Measurements from ENCODE around the gene SLC2A9.

SLC2A9 gene

DNA sequence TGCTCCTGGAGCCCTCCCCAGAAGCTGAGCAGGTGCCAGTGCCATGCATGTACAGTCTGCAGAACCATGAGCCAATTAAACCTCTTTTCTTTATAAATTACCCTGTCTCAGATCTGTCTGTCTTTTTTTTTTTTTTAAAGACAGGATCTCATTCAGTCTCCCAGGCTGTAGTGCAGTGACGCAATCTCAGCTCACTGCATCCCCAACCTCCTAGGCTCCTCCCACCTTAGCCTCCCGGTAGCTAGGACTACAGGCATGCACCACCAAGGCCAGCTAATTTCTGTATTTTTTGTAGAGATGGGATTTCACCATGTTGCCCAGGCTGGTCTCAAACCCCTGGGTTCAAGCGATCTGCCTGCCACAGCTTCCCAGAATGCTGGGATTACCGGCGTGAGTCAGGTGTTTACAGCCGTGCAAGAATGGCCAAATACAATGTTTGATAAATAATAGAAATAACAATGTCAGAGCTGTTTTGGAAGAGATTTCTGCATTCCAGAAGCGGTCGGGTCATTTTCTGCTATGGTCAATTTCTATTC is 68.8 kb downstream of the SLC2A9 start:
- DNase-seq = no peak

DNA sequence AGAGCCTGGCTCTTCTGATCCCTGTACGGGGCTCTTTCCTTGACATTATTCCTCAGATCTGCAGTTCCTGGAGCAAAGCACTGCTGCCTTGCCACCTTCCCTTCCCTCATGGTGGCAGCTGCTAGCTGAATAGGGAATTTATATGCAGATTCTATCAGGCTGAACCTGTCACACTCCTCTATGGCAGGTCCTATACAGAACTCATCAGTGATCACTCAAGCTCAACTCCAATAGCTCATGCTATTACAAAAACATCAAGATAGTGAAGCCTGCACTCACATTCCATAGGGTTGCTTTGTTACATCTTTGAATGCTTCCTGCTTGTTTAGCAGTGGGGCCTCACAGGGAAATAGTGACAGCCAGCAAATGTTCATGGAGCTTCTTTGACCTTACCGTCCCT is 71.7 kb downstream of the SLC2A9 start:
- DNase-seq = no peak

DNA sequence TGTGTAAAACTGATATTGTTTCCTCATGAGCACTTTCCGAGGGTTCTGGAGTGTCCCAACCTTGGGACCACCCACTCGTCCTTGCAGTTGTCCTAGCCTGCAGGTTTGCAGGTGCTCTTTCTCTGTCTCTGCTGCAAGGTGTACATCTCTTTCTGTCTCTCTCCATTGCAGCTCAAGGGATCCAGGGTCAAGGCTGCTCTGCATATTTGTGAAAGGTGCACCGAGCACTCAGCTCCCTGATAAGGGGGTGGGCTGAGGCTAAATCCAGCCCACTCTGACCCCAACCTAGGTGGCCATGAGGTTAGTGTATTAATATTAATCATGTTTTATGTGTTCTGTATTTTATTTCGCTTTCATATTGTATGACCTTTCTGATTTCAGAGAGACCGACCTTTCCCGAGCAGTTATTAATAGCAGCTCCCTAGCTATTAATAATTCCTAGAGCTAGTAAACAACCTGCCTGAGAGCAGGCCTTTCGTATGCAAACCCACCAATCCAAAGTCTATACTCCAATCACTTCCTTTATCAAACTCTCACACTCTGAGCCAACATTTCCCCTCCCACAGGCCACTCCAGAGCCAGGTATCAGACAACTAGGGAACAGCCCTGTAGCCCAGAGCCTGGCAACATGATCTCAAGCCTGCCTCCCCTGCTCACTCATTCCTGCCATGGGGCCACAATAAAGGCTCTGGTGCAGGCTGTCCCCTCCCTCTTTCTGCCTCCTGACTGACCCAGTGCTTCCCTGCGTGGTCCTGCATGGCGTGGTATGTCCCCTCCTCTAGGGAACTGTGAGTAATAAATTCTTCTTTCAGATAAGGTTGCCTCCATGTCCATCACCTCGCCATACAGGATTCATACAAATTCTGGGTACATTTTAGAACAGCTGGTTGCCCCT is 73.9 kb downstream of the SLC2A9 start:
- no peak for DNase-seq

DNA sequence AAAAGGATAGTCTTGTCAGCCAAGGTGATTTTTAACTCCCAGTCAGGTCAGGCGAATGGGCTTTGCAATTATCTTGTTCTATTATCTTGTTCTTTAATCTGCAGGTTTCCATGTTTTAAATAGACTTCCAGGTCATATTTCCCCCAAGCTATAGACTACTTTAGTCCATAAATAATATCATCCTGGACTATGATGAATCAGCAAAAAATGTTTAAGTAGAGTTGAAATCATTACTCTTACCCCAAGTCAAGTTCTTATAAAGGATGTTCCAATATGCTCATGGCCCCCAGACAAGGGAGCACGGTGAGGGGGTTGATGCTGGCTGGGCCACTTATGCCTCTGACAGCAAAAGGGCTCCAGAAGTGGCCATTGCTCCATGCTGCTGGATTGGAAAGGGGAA is 75.1 kb downstream of the SLC2A9 start:
- no peak for DNase-seq

DNA sequence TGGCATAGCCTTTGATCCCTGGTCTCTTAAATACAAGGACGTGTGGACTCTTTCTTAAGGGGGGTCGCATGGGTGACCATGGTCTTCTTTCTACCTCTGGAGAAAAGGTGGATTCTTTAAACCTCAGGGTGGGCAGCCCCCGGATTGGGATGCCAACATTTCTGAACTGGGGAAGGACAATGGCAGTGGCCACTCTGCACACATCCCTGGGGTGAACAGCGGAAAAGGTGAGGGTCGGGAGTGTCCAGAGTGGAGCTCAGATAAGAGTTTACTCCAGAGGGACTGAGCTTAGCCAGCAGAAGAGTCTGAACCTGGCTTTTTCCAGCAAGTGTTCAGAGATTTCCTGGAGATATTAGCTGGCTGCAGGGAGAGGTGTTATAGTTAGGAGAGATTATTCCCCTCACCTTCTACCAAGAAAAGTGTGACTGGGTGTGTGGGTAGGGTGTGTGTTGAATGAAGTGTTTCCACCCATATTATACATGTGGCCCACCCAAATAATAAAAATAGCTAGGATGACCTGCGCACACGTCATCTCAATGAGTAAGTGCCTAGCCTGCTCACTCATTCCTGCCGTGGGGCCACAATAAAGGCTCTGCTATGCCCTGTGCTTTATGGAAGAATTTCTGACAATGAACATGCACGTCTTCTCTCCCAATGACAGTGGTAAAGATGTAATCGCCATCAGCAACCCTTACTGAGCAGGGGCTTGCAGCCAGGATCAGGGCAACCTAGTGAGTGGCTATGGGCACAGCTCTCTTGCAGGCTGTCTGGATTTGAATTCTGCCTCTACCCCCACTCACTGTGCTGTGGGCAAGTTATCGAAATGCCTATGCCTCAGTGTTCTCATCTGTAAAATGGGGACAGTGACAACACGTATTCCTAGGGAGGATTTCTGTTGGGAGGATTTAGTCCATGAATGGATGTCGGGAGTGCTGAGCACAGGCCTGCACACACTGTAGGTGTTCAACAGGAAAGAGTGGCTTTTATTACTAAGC is 76.6 kb downstream of the SLC2A9 start:
- no peak for DNase-seq

DNA sequence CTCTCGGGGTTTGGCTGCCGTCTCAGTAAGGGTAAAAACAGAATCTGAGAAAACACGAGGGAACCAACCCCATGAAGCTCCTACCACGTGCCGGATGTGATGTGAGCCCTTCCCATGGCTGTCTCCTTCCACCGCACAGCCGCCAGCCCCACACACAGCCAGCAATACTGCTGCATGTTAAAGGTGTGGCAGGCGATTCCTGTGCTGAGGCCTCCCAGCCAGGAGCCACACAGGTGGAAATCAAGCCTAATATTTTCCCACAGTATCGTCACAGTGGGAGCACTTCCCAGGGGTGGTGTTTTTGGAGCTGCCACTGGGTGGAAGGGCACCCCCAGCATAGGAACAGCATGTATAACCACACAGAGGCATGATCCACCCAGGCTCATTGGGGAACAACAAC is 77.5 kb downstream of the SLC2A9 start:
- no peak for DNase-seq

DNA sequence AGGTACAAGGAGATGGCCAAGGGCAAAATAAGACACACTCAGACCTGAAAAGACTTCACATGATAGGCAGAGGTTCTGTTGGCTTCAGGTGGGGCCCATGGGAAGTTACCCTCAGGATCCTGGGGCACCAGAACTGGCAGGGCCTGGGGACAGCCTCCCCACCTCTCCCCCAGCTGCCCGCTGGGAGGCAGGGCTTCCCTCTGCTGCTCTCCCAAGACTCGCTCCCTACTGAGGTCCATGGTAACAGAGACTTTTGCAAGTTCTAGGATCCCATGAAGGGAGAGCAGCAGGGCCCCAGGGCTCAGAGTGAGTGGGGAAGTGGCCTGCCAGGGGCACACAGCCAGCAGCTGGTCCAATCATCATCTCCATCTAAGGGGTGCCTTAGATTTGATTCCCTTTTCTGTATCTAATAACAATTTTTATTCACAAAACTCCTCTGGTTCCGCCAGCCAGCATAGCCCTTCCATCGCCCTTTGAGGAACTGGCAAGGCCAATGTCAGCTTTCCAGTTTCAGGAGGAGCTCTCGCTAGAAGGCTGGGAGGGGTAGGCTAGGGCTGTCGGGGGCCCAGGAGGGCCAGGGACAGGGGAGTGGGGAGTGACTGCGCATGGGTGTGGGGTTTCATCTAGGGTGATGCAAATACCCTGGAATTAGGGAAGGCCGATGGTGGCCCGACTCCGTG is 78.2 kb downstream of the SLC2A9 start:
- no peak for DNase-seq

DNA sequence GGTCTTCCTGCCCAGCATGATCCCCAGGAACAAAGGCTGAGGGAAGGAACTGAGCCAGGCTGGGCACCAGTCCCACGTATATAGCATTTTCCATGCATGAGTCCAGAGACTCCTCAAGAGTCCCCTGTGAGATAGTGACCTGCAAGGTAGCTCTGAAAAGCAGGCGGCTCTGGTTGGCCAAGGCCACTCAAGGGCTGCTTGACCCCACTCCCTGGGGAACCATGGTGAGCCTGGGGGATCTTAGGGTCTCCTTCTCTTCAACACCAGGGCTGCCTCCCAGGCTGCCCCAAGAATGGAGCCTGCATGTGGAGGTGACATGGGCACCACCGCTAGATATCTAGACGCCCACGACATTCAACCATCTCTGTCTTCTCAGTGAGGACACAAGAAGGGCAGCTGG is 79.2 kb downstream of the SLC2A9 start:
- DNase-seq = no peak

DNA sequence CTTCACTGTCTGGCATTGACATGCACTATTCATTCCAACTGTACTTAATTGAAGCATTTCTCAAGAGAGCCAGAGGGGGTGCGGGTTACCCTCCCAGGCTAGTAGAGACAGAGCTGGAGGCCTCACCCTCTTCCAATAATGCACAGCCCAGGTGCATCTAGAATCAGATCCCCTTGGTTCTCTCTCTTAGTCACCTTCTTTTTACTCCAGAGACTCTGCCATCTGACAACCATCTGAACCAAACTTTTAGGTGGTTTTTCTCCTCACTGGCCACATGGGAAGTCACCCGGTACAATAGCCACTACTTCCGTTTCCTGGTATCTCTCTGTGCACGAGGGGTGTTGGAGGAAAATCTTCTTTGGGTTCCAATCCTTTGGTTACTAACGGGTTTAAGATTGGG is 81.3 kb downstream of the SLC2A9 start:
- DNase-seq = no peak

DNA sequence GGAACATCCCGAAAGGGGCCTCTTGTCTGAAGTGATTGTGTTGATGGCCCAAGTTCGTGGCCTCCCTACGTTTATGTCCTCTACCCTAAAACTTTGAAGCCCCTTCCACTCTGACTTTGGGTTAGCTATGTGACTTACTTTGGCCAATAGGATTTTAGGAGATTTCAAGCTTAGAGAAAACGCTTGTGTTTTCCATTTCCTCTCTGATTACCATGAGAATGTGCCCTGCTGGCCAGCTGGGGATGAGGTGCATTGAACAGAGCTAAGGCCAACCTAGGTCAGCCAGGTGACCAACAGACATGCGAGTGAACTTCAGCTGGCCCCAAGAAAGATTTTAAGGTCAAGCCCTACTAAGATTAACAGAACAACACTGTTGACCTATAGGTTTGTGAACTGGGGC is 82.4 kb downstream of the SLC2A9 start:
- DNase-seq = no peak

DNA sequence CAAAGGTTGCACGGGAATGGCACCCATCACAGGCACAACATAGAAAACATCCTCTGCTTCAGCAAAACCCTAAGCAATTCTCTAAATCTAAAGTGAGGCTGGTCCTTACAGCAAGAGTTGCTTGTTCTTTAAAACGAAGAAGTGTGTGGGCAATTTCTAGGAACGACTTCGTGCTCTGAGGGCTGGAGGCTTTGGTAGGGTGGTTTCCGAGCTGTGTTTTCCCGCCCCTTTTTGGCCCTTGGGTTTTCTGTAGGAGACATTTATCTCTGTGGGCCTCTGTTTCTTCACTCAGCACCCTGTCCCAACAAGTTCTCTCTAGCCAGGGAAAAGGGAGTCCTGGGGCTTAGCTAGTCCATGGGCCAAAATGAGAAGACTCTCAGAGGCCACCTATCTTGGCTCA is 84.2 kb downstream of the SLC2A9 start:
- no peak for DNase-seq

DNA sequence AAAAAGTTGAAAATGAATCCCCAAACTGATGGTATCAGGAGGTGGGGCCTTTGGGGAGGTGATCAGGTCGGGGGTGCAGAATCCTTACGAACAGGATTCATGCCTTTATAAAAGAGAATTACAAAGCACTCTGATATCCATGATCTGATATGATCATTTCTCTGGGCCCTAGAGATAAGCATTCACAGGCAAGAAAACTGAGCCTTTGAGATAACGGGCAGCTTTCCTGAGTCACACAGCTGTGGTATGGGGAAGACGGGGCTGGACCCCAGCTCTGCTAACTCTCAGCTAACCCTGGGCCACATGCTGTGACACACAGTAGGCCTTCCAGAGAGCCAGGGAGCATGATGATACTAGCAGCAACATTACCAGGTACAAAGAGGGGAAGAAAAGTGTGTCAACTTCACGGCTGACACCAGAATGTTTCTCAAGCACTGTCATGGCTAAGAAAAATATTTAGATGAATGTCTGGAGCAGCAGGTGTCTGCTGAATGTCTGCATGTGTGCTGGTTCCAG is 85.1 kb downstream of the SLC2A9 start:
- DNase-seq = no peak

DNA sequence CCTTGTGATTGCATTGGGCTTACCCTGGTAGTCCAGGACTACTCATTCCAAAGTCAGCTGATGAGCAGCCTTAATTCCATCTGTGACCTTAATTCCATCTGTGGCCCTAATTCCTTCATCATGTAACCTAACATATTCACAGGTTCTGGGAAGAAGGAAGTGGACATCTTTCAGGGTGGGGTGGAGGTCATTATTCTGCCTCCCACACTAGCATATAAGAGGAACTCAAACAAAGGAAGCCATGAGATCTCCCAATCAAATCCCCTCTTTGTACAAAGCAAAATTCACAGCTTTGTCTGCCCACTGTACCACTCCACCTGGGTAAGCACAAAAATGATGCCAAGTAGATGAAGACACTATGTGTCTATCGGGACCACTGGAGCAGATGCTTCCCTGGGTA is 87.3 kb downstream of the SLC2A9 start:
- no peak for DNase-seq

DNA sequence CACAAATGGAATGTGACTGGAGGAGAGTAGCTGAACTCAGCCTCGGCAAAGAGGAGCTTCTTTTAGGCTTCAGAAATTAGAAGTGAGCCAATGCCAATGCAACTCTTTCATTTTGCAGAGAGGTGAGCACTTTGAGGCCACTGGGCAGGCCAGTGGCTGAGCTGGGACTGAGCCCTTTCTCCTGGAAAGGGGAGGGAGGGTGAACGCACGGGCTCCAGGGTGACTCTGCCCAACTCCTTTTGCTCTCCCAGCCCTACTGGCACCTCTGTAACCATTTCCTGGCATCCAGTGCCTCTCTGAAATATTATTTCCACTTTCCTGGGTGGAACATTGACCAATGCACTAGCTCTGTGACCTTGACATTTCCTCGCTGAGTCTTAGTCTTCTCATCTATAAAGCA is 88.1 kb downstream of the SLC2A9 start:
- no peak for DNase-seq

DNA sequence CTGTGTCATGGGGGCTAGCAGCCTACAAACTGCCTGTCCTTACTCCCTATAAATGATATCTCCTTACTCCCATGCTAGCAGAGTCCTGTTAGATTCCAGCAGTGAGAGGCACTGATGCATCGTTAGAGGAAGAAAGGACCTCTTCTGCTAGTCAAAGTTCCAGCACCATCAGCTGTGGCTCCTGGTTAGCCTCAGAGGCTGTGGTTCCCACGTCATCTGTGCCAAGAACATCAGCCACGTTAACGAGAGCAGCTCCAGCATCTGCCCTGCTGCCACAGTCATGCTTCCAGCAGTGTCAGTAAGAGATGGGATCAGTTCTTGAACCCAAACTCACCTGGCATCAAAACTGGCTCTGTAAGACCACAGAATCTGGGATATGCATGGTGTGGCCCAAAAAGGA is 88.5 kb downstream of the SLC2A9 start:
- DNase-seq = no peak

DNA sequence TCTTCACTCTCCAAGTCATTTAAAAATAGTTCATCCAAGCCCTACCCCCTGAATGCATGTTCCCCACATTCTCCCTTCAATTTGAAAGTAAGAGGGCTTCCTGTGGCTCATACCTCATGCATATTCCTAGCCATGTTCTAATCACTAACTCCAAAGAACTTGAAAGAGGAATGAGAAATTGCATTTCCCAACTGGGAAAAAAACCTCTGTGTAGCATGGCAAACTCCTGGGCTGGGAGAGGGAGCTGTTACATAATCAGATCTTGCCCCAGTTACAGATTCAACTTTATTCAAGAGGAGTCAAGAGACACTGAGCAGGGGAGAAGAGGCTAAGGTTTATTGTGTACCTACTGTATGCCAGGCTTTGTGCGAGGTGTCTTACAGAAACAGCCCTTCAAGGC is 90.2 kb downstream of the SLC2A9 start:
- DNase-seq = no peak

DNA sequence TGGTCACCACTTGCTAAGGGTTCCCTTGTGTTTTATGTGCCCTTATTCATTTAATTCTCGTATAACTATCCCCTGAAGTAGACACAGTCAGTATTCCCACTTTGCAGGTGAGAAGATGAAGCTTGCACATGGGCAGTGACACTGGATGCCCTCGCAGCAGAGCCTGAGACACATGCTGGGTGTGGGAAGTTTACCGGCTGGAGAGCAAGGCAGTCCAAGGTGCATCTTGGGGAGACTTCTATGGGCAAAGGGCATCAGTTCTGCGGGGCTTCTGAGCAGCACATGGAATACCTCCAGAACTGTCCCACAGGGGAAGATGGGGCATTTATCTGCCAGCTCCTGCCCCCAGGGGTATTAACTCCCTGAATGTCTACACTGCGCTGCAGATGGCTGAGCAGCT is 92.2 kb downstream of the SLC2A9 start:
- DNase-seq = no peak

DNA sequence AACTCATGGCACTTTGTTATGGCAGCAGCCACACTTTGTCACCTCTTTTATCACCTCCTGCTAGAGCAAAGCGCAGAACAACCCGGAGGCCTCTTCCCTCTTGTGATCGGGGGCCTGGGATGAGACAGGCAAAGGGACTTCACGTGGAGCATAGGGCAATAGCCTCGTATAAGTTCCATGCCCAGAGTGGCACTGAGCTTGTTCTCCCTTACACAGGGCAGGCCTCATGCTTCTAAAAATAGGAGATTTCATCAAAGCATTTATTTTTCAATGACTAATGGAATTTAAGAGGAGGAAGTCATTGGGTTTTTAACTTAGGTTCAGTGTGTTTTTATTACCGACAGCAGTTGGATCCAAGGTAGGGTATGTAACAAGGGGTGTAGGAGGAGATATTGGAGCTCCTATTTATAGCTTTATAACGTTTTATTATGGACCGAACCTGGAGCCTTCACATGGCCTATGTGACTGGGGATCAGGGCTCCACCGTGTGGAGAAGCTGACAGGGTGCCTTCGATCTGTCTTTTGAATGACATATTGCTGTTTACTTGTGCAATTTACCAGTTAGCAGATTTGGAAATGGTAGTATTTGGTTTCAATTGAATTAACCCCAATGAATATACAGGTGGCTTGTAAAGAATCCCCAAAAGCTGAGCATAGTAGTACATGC is 93.8 kb downstream of the SLC2A9 start:
- DNase-seq = no peak

DNA sequence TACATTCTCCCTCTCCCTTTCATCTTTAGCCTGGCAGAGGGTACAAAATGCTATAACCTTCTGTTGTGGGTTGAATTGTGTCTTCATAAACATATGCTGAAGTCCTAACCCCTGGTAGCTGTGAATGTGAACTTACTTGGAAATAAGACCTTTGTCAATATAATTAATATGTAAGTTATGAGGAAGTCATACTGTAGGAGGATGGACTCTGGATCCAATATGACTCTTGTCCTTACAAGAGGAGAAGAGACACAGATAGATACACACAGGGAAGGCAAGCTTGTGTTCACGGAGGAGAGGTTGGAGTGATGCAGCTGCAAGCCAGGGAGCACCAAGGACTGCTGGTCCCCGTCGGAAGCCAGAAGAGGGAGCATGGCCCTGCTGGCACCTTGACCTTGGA is 94.7 kb downstream of the SLC2A9 start:
- DNase-seq = no peak

DNA sequence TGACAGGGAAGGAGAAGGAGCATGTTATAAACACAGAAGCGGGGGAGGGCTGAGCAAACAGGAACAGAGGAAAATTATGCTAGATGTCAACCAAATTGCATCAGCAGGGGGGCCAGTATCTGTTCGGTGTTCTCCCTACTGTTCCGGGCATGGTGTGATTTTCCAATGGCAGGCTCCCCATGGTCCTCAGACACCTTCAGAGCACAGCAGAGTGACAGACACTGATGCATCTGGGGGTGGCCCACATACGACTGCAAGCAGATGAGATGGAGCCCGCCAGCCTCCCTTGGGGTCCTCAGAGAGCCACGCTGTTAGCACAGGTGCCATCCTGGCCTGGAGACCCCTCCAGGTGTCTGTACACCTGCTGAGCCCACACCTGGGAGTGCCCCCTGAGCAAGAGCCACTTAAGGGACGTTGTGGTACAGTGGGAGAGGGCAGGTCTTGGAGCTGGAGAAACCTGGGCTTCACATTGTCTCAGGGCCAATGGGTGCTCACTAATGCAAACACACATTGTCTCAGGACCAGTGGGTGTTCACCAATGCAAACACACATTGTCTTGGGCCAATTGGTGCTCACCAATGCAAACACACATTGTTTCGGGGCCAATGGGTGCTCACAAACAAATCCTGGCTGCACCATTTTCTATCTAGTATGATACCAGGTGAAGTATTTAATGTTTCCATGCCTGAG is 95.4 kb downstream of the SLC2A9 start:
- peak; percentile 90 for DNase-seq

DNA sequence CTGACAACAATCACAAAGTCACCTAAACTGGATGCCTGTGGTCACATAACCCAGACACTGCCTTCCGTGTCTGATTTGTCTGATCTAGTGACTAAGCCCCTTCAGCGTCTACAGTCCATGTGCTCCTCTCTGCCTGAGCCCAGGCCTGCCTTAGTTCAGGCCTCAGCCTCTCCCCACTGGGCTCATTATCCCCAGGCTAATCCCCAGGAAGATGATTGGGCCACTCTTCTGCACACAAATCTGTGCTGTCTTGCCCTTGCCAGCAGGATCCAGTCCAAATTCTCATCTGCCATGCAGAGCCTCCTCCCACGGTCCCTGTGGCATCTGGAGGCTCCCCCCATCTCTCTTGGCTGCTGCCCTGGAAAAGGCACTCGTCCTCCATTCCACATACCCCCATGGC is 96.5 kb downstream of the SLC2A9 start:
- DNase-seq = peak; percentile 4

Data from NCI-H345 (cell line).